Activated CD8-positive, alpha-beta memory T cell treated with anti-CD3 and anti-CD28 coated beads, Interleukin-2, amount 50 U/mL, for 4 hours (primary cell): ENCODE data around the gene CAMKMT.
A peak's percentile ranks its signal among the peaks of the same experiment; 100 is the strongest.
"Not testable (repeated sequence)": the region's sequence is repeated elsewhere in the genome, so short reads cannot be mapped to it uniquely, and the experiment has no call there.

ENCODE experiments used
- DNase-seq: peaks from one replicate; pipeline ENCODE4 v3.0.0-alpha.2; 2020

The CAMKMT gene

DNA sequence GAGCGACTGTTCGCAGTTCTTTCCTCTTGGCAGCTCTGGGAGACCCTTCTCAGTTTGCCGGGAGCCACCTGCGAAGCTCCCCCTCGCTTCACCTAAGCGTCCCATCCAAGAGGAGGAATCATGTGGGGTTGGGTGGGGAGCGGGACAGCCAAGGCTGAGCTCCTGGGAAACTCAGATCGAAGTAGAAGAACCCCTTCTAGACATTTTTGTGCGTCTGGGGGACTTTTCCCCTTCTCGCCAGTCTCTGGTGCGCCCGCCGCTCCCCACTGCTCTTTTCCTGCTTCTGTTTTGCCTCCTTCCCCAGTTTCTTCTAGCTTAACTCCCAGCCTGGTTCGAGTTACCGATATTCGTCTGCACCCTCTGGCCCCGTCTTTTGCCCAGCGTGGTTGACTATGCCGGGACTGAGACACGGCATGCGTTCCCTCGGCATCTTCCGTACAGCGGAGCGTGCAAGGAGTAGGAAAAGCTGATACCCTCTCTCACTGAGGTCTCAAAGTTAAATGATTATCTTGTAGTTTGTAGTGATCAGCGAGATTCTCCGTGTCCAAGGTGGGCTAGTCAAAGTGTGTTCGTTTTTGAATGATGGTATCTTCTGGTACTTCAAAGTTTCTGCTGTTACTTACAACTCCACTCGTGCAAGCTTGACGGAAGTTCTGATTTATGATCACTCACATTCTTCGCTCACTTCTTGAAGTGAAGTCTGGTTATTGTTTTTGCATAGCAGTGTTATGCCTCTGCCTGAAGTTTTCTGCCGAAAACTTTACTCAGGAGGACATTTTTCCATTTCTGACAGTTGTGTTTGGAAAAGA, 664 bp downstream of the CAMKMT start:
- DNase-seq = peak; percentile 39

DNA sequence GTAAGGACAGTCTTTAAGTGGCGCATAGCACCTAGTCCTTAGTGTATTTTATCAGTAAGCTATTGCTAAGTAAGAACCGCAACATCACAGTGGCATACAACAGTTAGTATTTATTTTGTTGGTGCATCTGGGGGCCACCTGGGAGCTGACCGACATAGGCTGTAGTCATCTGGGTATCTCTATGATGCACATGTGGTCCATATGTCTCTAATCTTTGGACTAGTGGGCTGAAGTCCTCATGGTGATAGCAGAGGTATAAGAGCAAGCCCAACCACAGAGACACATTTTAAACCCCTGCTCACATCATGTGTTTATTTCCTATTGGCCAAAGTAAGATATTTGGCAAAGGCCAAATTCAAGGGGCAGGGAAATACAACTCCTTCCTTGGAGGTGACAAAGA, 2.9 kb downstream of the CAMKMT start:
- DNase-seq = no peak

DNA sequence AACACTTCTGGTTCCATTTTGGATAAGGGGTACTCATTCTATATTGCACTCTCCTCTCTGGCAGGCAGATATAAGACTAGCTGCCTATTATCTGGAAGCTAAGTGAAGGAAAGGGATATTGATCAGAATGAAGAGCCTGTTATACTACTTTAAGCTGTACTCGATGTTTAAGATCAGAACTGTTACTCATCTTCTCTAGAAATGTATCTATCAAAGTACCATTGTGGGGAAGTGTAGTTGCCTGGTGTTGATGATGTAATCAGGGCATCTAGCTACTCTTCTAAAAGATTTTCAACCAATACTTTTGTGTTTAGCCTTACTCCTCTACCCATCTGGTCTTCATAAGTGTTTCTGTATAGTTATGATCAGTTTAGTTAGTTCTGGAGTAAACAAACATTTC, 5.8 kb downstream of the CAMKMT start:
- DNase-seq = no peak

DNA sequence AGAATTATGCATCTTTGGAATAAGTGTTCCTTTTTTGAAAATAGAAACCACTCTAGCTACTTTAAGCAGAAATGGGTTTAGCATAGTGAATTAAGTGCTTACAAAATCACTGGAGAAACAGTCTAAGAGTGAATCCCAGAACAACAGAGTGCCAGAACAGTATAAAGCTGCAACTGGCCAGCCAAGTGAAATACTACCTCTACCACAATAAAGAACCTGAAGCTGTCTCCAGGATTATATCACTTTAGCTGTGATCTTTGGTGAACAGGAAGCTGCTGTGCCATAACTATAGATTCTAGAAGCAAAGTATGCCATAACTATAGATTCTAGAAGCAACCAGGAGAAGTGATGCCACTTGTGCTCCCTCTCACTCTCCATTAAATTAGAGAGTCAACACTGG, 7.6 kb downstream of the CAMKMT start:
- no peak for DNase-seq

DNA sequence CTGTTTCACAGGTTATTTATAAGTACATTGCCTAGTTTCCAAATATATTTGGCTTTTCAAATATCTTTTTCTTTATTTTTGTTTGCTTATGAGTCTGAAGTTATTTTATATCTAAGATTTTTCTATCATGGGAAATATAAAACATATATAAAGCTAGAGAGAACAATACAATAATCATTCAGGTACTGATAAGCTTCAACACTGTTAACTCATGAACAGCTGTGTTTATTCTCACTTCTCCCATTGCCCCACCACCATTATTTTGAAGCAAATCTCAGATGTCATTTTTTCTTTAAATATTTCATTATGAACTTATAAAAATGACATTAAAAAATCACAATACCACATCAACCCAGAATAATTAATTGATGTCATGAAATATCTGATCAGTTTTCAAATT, 9.7 kb downstream of the CAMKMT start:
- no peak for DNase-seq

DNA sequence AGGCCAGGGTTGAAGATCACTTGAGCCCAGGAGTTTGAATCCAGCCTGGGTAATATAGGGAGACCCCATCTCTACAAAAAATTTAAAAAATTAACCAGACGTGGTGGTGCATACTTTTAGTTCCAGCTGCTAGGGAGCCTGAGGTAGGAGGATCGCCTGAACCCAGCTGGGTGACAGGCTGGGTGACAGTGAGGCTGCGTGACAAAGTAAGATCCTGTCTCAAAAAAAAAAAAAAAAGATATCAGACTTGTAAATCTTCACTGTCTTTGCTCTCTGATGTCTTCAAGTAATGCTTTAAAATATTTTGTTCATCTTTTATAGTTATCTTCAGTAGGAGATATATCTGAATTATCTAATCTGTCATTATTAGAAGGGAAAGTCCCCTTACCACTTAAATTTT, 10.5 kb downstream of the CAMKMT start:
- DNase-seq = no peak

DNA sequence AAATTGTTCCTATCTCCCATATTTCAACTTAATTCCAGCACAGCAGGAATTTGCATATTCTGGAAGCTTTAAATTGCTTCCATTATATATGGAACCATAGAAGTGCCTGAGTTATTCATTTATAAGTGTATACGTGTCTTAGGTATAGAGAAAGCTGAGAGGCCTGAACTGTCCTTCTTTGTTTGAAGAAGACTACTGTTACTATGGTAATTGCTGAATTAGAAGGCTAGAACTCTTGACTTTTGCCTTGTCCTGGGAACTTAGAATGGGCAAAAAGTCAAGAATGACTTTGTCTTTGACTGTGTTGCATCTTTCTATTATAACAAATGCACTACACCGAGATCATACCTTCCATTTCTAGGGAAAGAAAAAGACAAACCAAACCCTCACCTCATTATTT, 15.7 kb downstream of the CAMKMT start:
- DNase-seq = no peak

DNA sequence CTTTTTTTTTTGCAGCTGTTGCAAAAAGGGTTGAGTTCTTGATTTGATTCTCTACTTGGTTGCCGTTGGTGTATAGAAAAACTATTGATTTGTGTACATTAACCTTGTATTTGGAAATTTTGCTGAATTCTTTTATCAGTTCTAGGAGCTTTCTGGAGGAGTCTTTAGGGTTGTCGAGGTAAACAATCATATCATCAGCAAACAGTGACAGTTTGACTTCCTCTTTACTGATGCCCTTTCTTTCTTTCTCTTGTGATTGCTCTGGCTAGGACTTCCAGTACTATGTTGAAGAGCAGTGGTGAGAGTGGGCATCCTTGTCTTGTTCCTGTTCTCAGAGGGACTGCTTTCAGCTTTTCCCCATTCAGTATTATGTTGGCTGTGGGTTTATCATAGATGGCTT, 23.5 kb downstream of the CAMKMT start:
- not testable (repeated sequence) for DNase-seq

DNA sequence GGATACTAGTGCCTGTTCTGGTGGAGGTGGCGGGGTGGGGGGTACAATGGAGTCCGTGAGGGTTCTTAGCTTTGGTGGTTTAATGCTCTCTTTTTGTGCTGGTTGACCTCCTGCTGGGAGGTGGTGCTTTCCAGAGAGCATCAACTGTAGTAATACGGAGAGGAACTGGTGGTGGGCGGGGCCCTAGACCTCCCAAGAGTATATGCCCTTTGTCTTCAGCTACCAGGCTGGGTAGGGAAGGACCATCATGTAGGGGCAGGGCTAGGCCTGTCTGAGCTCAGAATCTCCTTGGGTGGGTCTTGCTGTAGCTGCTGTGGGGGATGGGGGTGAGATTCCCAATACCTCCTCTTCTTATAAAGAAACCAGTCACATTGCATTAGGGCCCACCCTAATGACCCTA, 27.1 kb downstream of the CAMKMT start:
- DNase-seq = no peak

DNA sequence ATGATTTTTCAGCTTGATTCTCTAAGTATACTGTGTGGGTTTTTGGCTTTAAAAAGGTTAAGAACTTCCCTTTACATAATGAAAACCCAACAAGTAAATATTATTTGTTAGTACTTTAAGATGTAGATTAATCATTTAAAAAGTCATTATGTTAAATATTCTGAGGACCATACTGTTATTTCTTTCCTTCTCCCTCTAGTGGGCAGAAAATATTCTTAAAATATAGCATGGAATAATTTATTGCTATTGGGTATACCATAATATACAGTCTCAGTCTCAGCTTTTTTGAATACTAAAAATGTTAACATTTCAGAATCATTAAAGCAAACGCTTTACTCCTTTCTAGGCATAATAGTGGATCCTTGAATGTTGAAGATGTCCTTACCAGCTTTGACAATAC, 28.1 kb downstream of the CAMKMT start:
- DNase-seq = no peak

DNA sequence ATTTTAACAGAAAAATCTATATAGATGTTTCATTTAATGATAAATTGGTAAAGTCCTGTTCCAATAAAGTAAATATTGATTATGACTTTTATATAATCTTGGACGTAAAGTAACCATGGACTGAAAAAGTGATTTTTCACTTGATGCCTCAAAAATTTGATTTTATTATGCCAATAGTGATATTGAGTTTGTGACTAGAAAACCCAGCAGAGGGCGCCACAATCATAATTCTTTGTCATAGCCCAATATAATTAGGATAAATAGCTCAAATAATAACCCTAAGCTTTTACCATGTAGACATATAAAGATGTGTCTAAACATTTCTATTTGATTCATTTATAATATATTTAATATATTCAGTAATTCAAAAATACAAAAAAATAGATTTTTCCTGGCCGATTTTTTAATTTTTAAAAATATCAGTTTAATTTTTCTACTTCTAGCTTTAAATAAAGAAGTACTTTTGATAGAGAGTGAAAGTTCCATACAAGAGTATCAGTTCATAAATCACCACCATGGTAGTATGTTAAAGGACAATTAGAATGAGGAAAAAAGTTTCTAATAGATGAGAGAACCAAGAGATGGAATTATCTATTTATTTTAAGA, 30.7 kb downstream of the CAMKMT start:
- DNase-seq = peak; percentile 59

DNA sequence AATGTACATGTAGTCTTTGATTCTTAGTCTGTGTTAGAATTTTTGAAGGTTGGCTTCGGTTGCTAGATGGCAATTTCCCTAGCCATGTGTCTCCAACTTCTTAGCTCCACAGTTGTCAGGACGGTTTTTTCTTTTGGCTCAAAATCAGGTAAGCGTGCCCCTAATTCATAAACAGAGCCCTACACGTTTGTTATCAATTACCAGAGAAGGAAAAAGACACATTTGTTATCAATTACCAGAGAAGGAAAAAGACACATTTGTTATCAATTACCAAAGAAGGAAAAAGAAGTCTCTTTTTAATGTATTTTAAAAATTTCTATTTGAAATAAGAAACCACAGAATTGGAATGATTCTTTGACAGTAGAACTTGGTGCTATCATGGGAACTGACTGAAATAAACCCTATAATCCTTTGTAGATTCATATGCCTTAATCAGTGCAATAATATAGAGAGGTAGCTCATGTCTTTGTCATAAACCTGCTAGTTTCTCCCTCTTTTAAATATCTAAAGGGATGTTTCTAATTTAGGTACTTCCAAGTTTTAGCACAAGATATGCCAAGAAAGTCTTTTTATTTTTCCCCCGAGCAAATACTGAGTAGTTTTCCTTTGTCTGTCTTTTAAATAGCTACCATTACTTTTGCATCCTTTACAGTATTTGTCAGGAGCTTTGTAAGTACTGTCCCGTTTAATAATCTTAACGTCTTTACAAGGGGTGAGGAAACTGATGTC, 35.9 kb downstream of the CAMKMT start:
- no peak for DNase-seq

DNA sequence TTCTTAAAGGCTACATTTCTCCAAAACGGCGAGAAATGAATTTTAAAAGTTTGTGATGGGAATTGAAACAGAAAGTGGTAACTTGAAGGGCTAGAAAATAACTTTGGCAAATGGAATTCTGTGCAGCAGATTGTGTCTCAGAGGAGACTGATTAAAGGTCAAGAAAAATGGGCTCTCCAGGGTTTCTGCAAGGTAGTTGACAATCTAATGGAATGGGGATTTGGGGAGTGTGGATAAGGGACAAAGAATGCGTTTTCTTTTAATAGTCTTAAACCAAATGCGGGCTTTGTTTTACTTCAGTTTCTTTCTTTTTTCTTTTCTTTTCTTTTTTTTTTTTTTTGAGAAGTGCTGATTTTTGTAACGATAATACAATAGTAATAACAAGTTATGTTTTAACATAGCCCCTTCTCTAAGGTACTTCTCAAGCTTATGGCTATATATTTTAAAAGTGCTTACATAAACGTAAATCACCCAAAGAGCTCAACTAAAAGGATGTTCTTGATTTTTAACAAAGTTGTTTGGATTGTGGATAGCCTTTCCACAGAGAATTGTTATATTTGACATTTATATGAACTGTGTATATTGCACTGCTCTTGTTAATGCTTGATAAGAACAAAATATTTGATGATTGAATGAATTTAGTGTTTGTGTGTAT, 36.6 kb downstream of the CAMKMT start:
- DNase-seq = no peak

DNA sequence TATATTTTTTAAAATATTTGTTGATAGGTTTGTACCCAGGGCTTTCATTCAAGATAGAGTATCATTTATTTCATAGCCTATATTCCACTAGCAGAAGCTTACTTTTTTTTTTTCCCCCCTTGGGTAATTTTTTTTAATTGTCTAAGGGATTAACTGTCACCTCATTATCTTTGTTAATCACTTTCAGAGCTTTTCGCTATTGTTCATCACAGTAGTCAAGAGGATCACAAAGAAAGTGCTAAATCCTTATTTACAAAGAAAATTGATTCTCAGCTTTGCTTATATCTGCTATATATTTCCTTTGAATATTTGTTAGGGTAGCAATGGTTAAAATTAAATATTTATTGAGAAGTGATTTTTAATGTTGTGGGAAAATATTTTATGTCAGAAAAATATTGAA, 59.0 kb downstream of the CAMKMT start:
- DNase-seq = no peak

DNA sequence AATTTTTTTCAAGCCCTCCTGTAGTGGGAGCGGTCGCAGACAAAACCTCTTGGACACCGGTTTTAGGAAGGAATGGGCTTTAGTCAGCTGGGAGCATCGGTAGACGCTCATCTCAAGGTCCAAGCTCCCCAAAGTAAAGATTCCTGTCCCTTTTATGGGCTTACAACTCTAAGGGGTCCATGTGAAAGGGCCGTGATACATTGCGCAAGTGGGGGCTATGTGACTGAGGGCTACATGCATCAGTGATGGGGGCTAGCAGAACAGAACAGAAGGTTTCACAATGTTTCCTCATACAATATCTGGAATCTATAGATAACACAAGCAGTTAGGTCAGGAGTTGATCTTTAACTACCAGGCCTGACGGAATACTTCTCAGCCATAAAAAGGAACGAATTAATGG, 62.5 kb downstream of the CAMKMT start:
- DNase-seq = no peak

DNA sequence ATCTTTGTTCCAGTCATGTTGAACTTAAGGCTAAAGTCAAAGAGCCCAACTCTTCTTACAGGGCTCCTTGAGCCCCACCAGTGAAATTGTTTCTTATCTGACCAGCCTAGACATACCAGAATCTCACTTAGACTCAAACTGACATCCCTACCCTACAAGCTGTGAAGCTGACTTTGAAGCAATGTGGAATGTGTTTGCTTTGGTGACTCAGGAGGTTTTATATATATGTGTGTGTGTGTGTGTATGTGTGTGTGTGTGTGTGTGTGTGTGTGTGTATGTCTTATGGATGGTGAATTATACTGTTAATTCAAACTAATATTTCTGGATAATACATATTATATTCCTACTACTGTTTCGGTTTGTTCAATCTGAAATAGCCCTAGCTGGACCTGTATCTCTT, 67.3 kb downstream of the CAMKMT start:
- no peak for DNase-seq

DNA sequence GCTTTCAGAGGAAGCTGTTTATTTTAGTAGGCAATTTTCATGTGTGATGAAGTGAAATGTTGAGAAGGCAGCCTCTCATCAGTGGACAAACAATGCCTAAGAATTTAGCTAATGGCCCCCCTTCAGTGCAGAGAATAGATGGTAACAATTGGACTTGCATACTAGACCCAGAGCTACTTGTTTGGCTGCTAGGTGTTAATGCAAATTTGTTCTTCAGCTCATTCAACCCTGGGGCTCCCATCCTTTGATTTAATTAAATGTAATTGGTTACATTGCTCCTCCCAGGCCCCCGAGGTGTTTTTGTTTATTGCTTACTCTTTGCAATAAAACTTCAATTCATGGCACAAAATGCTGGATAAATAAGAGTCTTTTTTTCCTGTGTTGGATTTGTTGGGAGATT, 68.6 kb downstream of the CAMKMT start:
- no peak for DNase-seq

DNA sequence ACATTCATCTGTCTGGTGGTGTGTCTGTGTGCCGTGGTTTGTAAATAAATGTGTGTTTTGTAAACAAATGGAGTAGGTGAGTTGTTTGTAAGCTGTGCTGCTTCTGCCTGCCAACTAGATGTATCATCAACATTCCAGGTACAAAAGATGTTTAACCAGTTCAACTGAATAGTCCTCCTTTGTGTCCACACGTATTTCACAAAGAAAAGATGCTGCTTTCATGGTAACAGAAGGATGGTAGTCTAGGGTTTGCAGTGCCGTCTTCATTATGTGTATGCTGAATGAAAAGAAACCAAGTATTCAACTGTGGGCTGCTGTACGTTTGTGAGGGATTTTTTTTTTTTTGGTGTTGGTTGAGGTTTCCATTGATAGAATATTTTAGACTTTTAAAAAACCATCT, 72.1 kb downstream of the CAMKMT start:
- no peak for DNase-seq

DNA sequence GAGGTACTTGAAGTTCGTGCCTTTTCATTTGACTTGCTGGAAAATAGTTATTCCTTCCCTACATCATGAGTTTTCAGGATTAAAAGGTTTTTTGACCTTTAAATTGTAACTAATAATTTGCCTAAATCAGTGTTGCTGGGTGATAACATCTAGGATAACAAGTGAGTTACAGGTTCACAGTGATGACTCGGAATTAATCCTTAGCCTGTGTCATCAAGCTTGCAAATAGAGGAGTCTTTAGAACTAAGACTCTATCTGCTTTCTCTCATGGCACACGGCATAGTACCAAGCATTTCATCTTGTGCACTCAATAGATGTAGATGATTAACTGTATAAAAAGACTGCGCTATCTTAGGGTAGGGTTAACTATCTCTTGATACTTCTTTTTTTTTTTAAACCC, 79.5 kb downstream of the CAMKMT start:
- DNase-seq = no peak

DNA sequence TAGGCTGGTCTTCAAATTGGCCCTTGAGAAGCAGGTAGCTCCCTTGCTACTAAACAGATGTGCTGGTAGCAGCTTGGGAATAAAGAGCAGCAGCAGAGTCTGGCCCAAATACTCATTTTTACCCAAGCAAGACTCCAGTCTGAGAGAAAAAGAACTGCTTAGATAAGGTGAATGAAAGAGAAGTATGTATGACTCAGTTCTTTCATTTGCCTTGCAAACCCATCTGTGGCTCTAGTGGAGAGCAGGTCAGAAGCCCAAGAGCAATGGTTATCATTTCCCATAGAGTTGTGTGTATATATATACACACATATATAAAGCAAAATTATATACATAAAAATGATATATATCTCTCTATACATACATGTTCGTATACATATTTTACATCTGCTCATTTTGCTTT, 80.3 kb downstream of the CAMKMT start:
- DNase-seq = no peak

DNA sequence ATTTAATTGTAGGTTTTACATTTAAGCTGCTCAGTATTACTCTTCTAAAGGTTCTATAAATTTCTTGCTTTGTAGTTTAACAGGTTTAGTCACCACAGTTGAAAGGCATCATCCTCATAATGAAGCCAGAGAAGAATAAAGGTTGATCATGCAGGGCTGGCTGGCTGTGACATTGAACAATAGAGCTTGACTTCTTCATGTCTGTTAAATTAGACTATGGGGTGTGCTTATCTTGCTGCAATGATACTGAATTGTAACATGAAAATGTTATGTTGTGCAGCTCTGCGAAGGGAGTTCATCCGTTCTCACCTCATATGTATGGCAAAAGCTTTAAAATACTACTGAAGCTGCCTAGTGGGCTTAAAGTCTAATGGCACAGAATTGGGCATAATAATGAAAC, 81.8 kb downstream of the CAMKMT start:
- DNase-seq = no peak

DNA sequence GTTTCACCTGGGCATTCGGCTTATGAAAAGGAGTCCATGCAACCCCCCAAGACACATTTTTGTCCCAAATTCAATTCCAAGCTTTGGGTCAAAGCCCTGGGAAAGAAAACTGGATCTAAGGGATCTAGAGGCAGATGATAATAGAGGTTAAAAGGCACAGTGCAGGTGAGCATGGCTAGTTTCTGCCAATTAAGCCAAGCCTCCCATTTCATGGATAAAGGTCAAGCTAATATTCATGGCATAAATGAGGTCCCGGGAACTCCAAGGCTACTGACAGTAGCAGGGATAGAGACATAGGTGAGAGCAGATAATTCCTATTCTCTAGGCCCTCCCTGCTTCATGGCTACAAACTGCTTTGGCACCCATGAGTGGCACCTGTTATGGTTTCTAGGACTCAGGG, 83.1 kb downstream of the CAMKMT start:
- DNase-seq = no peak

DNA sequence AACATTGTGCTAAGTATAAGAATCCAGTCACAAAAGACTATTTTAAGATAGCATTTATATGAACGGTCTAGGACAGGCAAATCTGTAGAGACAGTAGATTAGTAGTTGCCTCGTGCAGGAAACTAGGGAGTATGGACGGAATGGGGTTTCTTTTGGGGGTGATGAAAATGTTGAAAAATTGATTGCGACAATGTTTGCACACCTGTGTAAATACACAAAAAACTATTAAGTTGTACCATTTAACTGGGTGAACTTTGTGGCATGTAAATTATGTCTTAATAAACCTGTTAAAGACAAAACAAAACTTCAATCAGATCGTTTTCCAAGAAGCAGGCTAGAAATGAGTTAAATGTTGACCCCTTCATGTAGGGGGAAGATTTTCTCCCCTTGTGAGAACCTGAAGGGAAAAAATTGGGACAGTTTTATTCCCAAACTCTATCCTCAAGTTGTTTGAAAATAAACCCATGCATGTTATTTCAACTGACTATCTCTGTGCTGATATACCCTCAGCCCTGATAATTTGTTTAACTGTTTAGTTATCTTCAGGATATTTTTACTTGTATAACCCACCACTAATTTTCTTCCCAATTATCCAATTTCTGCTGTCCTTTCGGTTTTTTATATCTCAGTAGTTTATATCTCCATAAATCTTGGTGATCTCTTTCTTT, 87.2 kb downstream of the CAMKMT start:
- no peak for DNase-seq
